HG03354 (cell line): ENCODE results near the gene KRTCAP2.
"Not testable (repeated sequence)": the region's sequence is repeated elsewhere in the genome, so short reads cannot be mapped to it uniquely, and the experiment has no call there.

Source experiments
- ATAC-seq: cut with Tn5 transposase; IDR thresholded peaks from one replicate; pipeline ENCODE4 v1.9.1; 2021; ENCODE audit warnings: mild to moderate bottlenecking; ENCODE audit not compliant: unreplicated experiment, poor library complexity, severe bottlenecking

KRTCAP2 gene

DNA sequence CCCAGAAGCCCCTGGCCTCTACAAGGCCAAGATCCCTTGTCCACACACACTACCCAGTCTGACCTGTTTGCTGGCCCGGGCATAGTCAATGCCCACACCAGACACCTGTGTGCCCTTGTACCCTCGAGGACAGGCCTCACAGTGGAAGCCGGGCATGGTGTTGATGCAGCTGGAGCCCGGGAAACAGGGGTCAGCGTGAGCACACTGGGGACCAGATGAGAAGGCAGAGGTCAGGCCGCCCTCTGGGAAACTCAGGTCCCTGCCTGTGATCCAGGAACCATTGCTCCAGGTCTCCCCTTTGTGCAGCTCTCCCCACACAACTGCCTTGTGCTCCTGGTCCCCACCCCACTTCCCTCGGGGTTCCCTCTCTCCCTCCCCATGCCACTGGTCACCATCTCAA, 29.1 kb upstream of the KRTCAP2 start:
- ATAC-seq = no peak

DNA sequence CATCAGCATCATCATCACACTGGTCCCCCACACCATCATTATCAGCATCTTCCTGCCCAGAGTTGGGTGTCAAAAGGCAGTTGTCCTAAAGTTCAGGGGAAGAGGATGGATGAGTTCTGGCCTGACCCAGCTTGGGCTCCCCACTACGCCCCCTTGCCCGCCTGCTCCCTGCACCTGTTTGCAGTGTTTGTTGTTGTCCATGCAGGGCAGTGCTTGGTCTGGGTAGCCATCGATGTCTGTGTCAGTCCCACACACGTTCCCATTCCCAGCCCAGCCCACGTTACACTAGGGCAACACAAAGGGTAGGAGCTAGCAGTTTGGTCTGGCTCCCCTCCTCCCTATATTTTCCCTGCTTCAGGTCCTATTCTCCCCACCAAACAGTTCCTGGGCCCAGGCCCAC, 27.8 kb upstream of the KRTCAP2 start:
- ATAC-seq = no peak

DNA sequence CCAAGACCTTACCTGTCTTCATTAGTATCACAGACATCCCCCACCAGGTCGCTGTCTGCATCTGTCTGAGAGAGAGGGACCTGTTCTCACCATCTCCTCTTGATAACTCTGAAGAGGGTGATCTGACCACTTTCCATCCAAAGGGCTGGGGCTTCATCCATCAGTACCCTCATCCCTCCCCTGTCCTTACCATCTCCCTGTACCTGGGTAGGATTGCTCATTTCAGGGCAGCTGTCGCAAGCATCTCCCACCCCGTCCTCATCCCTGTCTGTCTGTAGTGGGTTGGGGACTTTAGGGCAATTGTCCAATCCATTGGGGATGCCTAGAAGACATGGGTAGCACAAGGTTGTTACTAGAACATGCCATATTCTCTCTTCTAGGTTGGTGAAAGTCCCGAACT, 26.7 kb upstream of the KRTCAP2 start:
- no peak for ATAC-seq

DNA sequence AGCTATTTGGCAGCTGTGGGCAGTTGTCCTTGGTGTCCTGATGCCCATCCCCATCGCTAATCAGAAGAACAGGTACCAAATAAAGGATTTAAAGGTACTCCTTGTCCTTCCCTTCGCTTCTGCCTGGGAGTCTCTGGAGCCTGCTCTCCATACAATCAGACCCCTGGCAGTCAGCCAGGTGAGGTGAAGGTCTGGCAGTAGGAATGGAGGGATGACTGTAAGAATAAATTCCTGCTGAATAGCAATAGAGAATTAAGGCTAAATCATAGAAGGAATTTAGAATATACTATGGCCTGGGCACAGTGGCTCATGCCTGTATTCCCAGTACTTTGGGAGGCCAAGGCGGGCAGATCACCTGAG, 25.4 kb upstream of the KRTCAP2 start:
- no peak for ATAC-seq

DNA sequence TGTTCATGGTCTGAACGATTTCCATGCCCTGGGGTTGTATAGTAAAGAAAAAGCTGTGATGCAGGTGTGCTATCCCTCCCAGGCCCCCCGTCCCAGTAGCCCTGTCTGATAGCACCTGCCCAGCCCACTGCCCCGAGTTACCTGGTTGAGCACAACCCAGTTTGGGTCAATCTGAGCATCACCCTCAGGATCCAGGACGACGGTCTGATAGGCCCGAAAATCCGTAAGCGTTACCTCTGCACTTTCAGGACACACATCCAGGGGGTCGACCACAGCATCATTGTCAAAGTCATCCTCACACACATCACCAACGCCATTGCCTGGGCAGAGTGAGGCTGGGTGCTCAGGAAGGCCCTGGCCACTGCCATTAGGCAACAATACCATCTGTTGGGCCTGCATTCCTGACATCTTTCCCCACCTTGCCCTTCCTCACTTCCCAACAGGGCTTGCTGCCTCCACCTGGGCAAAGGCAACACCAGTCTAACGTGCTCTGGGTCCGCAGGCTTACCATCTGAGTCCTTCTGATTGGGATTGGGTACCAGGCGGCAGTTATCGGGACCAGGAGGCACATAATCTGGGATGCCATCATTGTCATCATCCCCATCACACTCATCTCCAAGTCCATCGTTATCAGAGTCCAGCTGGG, 24.9 kb upstream of the KRTCAP2 start:
- no peak for ATAC-seq

DNA sequence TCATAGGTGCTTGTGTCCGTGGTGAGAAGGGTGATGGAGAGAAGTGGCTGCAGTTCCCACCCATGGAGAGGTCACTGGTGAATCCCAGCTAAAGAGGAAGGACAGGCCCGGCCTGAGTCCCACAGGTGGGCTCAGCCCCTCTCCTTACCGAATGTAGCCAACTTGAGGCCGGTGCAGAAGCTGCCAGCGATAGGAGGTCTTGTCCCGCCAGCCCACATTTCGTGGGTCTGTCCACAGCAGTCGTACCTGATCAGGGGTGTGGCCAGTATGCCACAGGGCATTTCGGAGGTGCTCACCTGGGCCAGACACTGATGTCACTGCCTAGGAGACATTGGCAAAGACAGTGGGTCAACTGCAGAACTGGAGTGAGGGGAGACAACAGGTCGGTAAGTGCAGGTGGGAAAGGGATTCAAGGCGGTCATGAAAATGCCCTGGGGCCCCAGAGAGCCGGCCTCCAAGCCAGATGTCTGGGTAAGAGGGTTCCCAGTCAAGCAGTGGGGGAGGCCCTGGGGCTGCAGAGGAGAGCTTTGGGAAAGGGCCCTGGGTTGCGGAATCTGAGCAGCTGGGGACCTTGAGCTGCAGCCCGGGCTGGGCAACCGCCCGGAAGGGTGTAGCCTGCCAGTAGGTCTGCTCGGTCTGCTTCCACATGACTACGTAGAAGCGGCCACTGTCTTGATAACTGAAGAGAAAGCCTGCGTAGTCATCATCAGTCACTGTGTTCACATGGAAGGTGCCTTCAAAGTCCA, 24.0 kb upstream of the KRTCAP2 start:
- ATAC-seq = no peak

DNA sequence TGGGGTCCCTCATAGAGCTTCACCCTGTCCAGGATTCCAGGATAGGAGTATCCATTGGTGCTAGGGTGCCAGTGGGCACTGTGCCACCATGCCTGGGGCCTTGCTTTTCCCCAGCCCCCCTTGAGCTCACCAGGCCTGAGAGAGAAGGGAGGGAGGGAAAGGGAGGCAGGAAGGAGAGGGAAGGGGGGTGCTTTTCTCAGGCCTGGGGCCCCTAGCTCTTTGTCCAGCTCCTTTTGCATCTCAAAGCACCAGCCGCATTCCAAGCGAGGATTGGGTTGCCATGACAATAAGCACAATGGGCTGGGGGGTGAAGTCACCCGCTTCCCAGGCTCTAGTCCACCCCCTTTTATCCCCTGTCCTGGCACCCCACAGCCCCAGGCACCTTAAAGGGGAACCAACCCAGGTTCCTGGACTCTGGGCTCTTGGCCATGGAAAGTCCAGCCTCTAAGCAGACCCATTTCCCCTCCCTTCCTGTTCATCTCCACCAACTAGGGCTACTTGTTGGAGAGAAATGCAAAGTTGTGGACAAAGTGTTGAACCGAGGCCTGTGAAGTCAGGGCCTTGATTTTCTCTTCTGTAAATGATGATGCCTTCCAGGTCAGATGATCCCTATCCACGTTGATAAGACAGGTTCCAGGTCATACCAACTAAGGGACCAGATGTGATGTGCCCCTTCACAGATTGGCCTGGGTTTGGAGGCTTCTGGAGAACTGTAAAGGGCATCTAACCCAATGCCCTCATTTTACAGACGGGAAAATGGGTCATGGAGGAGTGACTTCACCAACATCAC, 23.2 kb upstream of the KRTCAP2 start:
- ATAC-seq = no peak

DNA sequence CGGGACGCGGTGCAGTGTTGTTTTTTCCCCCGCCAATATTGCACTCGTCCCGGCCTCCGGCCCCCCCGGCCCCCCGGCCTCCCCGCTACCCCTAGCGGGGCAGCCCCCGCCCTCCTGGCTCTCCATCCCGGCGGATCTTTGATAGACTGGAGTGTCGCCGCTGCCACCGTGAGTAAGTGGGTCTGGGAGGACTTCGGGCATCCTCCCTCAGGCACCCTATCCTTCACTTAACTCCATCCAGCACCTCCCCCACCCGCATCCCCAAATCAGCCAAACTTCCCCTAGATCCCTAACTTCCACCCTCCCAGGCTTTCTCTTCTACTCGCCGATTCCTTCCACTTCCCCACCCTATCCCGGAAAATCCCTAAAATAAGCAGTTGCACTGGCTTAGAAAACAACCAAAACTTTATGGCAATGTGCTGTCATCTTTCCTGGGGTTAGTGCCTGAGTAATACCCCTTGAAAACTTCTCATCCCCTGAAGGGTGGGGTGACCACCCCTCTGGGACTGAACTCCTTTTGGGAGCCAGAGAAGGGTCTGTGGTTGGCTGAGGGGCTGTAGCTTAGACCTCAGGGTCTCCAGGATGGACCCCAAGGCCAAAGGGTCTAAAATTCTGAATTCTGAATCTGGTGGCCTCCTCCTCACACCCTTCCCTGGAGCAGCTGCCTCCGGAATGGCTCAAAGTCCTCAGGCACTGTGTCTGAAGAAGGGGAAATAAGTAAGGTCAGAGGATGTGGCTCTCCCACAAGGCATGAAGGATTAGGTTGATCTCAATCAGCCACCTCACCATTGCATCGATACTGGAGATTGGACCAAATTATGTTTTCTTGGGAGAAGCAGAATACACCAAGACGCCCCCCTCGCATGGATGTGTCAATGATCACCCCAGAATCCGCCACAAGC, 22.3 kb upstream of the KRTCAP2 start:
- no peak for ATAC-seq

DNA sequence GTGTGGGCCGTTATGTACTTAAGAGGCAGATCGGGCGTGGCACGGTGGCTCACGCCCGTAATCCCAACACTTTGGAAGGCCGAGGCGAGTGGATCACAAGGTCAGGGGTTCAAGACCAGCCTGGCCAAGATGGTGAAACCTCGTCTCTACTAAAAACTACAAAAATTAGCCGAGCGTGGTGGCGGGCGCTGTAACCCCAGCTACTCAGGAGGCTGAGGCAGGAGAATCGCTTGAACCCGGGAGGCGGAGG, 20.8 kb upstream of the KRTCAP2 start:
- ATAC-seq = not testable (repeated sequence)

DNA sequence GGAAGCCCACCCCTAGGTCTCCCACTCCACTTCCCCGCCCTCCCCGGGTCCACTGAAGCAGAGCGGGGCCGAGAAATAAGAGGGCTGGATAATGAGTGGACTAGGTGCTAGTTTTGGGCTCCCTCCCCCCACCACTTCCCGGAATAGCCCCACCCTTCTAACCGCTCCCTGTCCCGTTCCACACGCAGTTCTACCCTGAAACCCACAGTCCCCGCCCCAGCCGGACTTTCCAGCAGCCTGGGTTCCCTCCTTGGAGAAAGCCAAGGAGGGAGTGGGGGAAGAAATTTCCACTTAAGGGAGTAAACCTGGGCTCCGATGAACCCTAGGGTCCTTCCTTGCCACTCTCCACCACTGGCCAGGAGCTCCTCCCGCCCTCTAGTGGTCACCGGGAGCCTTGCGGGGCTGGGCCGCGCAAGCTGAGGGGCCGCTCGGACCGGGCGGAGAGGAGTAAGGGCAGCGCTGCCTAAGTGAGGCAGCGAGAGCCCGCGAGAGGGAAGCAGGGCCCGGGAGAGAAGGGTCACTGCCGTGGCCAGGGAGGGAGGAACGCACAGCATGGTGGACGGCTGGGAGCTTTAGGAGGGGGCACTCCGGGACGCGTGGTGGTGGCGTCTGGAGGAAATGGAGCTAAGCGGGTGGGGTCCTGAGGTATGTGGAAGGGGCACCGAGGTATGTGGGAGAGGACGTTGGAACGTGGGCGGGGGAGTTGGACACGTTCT, 20.3 kb upstream of the KRTCAP2 start:
- ATAC-seq = peak; percentile 72

DNA sequence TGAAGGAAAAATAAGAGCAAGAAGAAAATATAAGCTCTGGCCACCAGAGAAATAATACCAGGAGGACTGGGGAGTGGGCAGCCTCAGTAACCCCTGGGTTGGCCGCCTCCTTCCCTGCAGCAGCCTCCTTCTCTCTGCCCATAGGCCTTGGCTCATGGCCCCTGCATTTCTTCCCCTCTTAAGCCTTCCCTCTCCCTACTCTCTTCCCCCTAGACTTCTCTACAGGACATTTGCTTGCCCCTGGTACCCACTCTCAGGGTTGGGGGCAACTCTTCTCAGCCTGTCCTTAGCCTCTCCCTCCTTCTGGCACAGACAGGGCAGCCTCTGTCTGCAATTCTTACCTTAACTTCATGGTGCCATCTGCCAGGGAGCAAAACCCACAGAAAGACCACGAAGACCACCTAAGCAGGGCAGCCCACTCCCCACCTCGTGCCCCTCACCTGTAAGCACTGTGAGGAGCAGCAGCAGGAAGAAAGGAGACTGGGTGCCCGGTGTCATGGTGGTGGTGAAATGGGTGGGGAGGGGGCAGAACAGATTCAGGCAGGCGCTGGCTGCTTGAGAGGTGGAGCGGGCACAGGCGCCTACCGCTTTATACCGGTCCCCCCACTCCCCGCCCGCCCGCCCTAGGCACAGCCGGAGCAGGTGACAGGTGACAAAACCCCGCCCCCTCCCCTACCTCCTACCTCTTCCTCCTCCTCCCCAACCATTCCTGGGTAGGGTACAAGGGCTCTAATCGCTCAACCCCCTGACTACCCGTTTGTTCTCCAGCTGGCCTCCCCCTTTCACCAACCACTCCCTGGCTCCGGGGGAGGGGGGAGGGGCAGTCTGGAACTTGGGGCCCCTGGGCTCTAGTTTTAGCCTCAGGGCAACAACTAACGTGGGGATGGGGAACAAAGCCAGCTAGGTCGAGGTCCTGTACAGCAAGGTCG, 19.5 kb upstream of the KRTCAP2 start:
- no peak for ATAC-seq

DNA sequence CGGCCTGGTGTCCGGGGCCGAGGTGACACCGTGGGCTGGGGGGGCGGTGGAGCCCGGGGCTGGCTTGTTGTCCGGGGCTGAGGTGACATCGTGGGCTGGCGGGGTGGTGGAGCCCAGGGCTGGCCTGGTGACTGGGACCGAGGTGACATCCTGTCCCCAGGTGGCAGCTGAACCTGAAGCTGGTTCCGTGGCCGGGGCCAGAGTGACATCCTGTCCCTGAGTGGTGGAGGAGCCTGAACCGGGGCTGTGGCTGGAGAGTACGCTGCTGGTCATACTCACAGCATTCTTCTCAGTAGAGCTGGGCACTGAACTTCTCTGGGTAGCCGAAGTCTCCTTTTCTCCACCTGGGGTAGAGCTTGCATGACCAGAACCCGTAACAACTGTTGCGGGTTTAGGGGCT, 18.8 kb upstream of the KRTCAP2 start:
- ATAC-seq = no peak

DNA sequence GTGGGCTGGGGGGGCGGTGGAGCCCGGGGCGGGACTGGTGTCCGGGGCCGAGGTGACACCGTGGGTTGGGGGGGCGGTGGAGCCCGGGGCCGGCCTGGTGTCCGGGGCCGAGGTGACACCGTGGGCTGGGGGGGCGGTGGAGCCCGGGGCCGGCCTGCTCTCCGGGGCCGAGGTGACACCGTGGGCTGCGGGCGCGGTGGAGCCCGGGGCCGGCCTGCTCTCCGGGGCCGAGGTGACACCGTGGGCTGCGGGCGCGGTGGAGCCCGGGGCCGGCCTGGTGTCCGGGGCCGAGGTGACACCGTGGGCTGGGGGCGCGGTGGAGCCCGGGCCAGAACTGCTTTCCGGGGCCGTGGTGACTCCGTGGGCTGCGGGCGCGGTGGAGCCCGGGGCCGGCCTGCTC, 16.8 kb upstream of the KRTCAP2 start:
- ATAC-seq = not testable (repeated sequence)

DNA sequence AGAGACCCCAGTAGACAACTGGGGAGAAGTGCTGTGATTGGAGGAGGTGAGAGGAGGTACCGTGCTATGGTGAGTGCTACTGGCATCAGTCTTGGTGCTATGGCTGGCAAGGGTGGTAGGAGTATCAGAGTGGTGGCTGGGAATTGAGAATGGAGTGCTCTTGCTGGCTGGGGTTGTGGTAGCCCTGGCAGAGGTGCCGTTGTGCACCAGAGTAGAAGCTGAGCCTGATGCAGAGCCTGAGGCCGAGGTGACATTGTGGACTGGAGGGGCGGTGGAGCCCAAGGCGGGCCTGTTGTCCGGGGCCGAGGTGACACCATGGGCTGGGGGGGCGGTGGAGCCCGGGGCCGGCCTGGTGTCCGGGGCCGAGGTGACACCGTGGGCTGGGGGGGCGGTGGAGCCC, 15.2 kb upstream of the KRTCAP2 start:
- no peak for ATAC-seq

DNA sequence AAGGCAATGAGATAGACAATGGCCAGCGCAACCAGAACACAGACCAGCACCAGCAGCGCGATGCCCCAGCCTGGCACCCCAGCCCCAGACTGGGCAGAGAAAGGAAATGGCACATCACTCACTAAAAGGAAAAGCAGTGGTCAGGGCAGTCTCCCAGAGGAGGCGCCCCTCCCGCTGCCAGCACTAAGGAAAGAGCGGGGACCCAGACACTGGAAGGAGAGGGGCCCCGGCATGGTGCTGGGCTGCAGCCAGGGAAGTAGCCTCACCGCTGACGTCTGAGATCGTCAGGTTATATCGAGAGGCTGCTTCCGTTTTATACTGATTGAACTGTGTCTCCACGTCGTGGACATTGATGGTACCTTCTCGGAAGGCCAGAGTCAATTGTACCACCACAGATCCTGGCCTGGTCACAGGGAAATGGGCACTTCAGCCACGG, 14.4 kb upstream of the KRTCAP2 start:
- ATAC-seq = no peak

DNA sequence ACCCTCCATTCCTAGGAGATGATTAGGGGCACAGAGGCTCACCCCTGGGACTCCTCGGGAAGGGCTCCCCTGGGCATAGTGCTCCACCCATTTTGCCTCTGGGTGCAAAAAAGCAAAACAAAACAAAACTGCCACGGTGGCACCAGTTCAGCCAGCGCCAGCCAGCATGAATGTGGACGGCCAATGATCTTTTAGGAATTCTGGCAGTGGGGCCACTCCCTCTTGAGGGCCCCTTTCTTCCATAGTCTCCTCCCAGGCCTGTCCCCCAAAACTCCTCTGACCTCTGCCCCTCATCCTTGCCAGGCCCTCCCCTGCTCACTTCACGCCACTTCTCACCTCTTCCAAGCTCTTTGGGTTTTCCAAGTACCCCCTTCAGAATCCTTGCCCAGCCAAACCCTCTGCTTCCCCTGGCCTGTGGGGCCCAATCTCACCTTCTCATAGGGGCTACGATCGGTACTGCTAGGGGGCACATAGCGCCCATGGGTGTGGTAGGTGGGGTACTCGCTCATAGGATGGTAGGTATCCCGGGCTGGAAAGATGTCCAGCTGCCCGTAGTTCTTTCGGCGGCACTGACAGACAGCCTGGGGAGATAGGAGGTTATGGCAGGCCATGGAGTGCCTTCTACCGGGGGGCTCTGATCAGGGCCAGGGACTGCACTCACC, 13.8 kb upstream of the KRTCAP2 start:
- no peak for ATAC-seq

DNA sequence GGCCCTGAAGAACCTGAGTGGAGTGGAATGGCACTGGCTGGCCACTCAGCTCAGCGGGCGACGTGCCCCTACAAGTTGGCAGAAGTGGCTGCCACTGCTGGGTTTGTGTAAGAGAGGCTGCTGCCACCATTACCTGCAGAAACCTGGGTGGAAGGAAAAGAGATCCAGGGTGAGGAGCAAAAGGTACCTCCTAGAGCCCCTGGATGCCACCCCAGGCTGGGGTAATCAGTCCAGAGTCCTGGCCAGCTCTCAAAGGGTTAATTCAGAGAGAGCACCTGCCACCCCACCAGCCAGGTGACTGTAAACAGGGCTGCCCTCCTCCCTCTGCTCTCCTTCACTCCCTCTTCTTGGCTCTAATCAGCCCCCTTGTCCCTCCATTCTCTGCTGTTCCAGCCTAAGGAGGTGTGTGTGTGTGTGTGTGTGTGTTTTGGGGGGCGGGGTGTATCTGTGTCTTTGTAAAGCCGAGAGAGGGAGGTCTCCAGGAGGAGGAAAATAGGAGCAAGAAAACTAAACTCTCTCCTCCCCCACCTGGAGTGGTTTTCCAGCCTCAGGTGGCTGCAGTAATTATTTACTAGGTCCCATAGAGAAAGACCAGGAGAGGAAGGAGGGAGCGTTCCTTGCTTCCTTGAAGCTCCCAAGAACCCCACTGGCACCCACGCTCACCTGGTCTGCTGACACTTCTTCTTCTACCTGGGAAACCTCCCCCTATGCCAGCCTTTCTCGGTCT, 13.1 kb upstream of the KRTCAP2 start:
- ATAC-seq = no peak

DNA sequence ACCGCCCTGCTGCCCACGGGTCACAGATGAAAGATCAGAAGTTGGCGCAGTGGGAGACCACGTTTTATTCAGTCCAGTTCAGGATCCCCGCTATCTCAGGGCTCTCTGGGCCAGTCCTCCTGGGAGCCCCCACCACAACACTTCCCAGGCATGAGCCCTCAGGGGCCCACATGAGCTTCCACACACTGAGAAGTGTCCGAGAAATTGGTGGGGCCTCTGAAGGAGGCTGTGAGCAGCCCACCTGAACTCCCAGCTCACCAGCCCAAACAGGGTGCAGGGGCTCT, 12.6 kb upstream of the KRTCAP2 start:
- ATAC-seq = peak; percentile 11
